Ectodermal cell (in vitro differentiated cells): Measurements from ENCODE around the gene SLC30A1.

Experiments
- H3K27ac ChIP-seq: 2 replicates; pipeline ENCODE4 v1.7.0; 2013; ENCODE audit warnings: mild to moderate bottlenecking, low read depth, low read length; ENCODE audit not compliant: insufficient read depth, poor library complexity, severe bottlenecking
- H3K27me3 ChIP-seq: 2 replicates; pipeline ENCODE4 v1.7.0; 2013; ENCODE audit warnings: mild to moderate bottlenecking, low read length; ENCODE audit not compliant: insufficient read depth, control insufficient read depth, poor library complexity, severe bottlenecking
- H3K36me3 ChIP-seq: one replicate; pipeline ENCODE4 v1.7.0; 2013; ENCODE audit warnings: low read length; ENCODE audit not compliant: control insufficient read depth, insufficient read depth
- H3K4me1 ChIP-seq: one replicate; pipeline ENCODE4 v1.7.0; 2013; ENCODE audit warnings: low read length; ENCODE audit not compliant: control insufficient read depth, insufficient read depth
- H3K4me3 ChIP-seq: 2 replicates; pipeline ENCODE4 v1.7.0; 2013; ENCODE audit warnings: low read depth, low read length, control low read depth; ENCODE audit not compliant: insufficient read depth
- H3K9me3 ChIP-seq: 2 replicates; pipeline ENCODE4 v1.7.0; 2013; ENCODE audit warnings: mild to moderate bottlenecking, low read length, moderate library complexity; ENCODE audit not compliant: control insufficient read depth
- WGBS, 2 experiments: methylation state at CpG; one replicate each; pipeline ENCODE4 v1.1.7; 2013; ENCODE audit warnings: missing lambda C conversion rate in 2 of 2; 5-methylcytosine and 5-hydroxymethylcytosine counted together

Gene SLC30A1

GRCh38 chr1:211601159-211601558 is 22.2 kb upstream of the SLC30A1 start:
- Histone ChIP-seq H3K27me3 (no peaks in the 10 kb centered on the region), H3K9me3 (no peaks in the 10 kb centered on the region), H3K4me1 (no peaks in the 10 kb centered on the region), H3K36me3 (no peaks in the 10 kb centered on the region), H3K4me3 (no peak overlapping the region), H3K27ac (no peak overlapping the region)
- 88 to 93% methylated on average over 1 to 3 of the region's 3 CpGs for WGBS, 2 experiments

- H3K36me3 ChIP-seq, result no peaks in the 10 kb centered on the region
Observed at GRCh38 chr1:211599250-211599649, 20.3 kb upstream of the SLC30A1 start.

GRCh38 chr1:211598514-211598913 is 19.6 kb upstream of the SLC30A1 start:
- Histone ChIP-seq H3K36me3 (no peaks in the 10 kb centered on the region), H3K4me1 (no peaks in the 10 kb centered on the region), H3K4me3 (no peak overlapping the region), H3K9me3 (no peaks in the 10 kb centered on the region), H3K27ac (no peak overlapping the region), H3K27me3 (no peaks in the 10 kb centered on the region)
- 82 to 91% methylated on average over 2 to 4 of the region's 4 CpGs for WGBS, 2 experiments

More at GRCh38 chr1:211599250-211599649, 20.3 kb upstream of the SLC30A1 start:
- H3K4me3 ChIP-seq, result no peak overlapping the region
- H3K4me1 ChIP-seq, result no peaks in the 10 kb centered on the region
- no peak overlapping the region for H3K27ac ChIP-seq
- H3K27me3 ChIP-seq, result no peaks in the 10 kb centered on the region
- H3K9me3 ChIP-seq, result no peaks in the 10 kb centered on the region

- H3K4me3 ChIP-seq, result no peak overlapping the region
- 86 to 87% methylated on average over 6 of the region's 6 CpGs for WGBS, 2 experiments
- no peaks in the 10 kb centered on the region for H3K4me1 ChIP-seq
- no peaks in the 10 kb centered on the region for H3K9me3 ChIP-seq
- H3K36me3 ChIP-seq, result no peaks in the 10 kb centered on the region
- H3K27ac ChIP-seq, result no peak overlapping the region
- H3K27me3 ChIP-seq, result no peaks in the 10 kb centered on the region
Observed at GRCh38 chr1:211596418-211597181, 17.6 kb upstream of the SLC30A1 start.

GRCh38 chr1:211595419-211595818 is 16.5 kb upstream of the SLC30A1 start:
- no peaks in the 10 kb centered on the region for H3K27me3 ChIP-seq
- no peak overlapping the region for H3K27ac ChIP-seq
- no peak overlapping the region for H3K4me3 ChIP-seq
- H3K9me3 ChIP-seq, result no peaks in the 10 kb centered on the region
- no peaks in the 10 kb centered on the region for H3K36me3 ChIP-seq
- no peaks in the 10 kb centered on the region for H3K4me1 ChIP-seq

- no peaks in the 10 kb centered on the region for H3K27me3 ChIP-seq
- H3K4me1 ChIP-seq, result no peaks in the 10 kb centered on the region
- H3K4me3 ChIP-seq, result no peak overlapping the region
- 90% methylated on average over 5 of the region's 5 CpGs for WGBS, 2 experiments
- no peaks in the 10 kb centered on the region for H3K36me3 ChIP-seq
- H3K27ac ChIP-seq, result no peak overlapping the region
- no peaks in the 10 kb centered on the region for H3K9me3 ChIP-seq
Observed at GRCh38 chr1:211591980-211592493, 13.1 kb upstream of the SLC30A1 start.

- 87 to 93% methylated on average over 5 of the region's 6 CpGs for WGBS, 2 experiments
Observed at GRCh38 chr1:211589782-211590721, 11.1 kb upstream of the SLC30A1 start.

GRCh38 chr1:211588711-211589110 is 9.8 kb upstream of the SLC30A1 start:
- 94 to 97% methylated on average over 4 of the region's 4 CpGs for WGBS, 2 experiments
- H3K4me3 ChIP-seq, result no peak overlapping the region

More at GRCh38 chr1:211589782-211590721, 11.1 kb upstream of the SLC30A1 start:
- H3K27me3 ChIP-seq, result no peaks in the 10 kb centered on the region
- H3K36me3 ChIP-seq, result no peaks in the 10 kb centered on the region
- H3K4me3 ChIP-seq, result no peak overlapping the region
- no peaks in the 10 kb centered on the region for H3K4me1 ChIP-seq
- no peak overlapping the region for H3K27ac ChIP-seq
- no peaks in the 10 kb centered on the region for H3K9me3 ChIP-seq

GRCh38 chr1:211587123-211587522 is 8.2 kb upstream of the SLC30A1 start:
- H3K36me3 ChIP-seq, result no peaks in the 10 kb centered on the region
- H3K27me3 ChIP-seq, result no peaks in the 10 kb centered on the region
- no peaks in the 10 kb centered on the region for H3K4me1 ChIP-seq
- WGBS, 2 experiments, result 80 to 87% methylated on average over 2 of the region's 2 CpGs
- H3K27ac ChIP-seq, result no peak overlapping the region
- no peaks in the 10 kb centered on the region for H3K9me3 ChIP-seq
- H3K4me3 ChIP-seq, result no peak overlapping the region

More at GRCh38 chr1:211588711-211589110, 9.8 kb upstream of the SLC30A1 start:
- Histone ChIP-seq H3K27ac (no peak overlapping the region), H3K36me3 (no peaks in the 10 kb centered on the region), H3K9me3 (no peaks in the 10 kb centered on the region), H3K4me1 (no peaks in the 10 kb centered on the region), H3K27me3 (no peaks in the 10 kb centered on the region)

- peaks cover 4% of the 10 kb centered on the region for H3K4me1 ChIP-seq
- no peak overlapping the region for H3K27ac ChIP-seq
- H3K9me3 ChIP-seq, result no peaks in the 10 kb centered on the region
- no peaks in the 10 kb centered on the region for H3K27me3 ChIP-seq
- H3K4me3 ChIP-seq, result no peak overlapping the region
- WGBS, 2 experiments, result 87 to 94% methylated on average over 4 of the region's 4 CpGs
- H3K36me3 ChIP-seq, result no peaks in the 10 kb centered on the region
Observed at GRCh38 chr1:211586538-211586937, 7.6 kb upstream of the SLC30A1 start.
